ENCODE results near the gene DOCK10.
"Not testable (repeated sequence)": the region's sequence is repeated elsewhere in the genome, so short reads cannot be mapped to it uniquely, and the experiment has no call there.

- TF ChIP-seq, protein P1, sequence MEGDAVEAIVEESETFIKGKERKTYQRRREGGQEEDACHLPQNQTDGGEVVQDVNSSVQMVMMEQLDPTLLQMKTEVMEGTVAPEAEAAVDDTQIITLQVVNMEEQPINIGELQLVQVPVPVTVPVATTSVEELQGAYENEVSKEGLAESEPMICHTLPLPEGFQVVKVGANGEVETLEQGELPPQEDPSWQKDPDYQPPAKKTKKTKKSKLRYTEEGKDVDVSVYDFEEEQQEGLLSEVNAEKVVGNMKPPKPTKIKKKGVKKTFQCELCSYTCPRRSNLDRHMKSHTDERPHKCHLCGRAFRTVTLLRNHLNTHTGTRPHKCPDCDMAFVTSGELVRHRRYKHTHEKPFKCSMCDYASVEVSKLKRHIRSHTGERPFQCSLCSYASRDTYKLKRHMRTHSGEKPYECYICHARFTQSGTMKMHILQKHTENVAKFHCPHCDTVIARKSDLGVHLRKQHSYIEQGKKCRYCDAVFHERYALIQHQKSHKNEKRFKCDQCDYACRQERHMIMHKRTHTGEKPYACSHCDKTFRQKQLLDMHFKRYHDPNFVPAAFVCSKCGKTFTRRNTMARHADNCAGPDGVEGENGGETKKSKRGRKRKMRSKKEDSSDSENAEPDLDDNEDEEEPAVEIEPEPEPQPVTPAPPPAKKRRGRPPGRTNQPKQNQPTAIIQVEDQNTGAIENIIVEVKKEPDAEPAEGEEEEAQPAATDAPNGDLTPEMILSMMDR (IDR thresholded peaks at IDR 0.05), result not testable (repeated sequence)
- not testable (repeated sequence) for TF ChIP-seq POLR2AphosphoS5 (IDR thresholded peaks at IDR 0.05)
Measured at GRCh38 chr2:224943601-224944041, 98.6 kb downstream of the DOCK10 start.

All from suprapubic skin (tissue), 3 donors.